K562 (cell line): ENCODE data around the gene CHTF8. TPM values are rescaled to one million over a fixed set of nuclear protein-coding genes. Genes with fewer than 3 reads are reported as not detected.

ENCODE experiments used
- ATAC-seq: fragments of 200-7000 bp; cut with Tn5 transposase; 3 replicates; pipeline ENCODE4 v1.9.1; 2020; ENCODE audit warnings: moderate library complexity
- BruUV-seq: library from RNA; stranded (reverse); fragments of 400-500 nt; replicated peaks from 2 replicates; lab custom pipeline; 2021; lab: Mats Ljungman, UMichigan
- CTCF ChIA-PET: fragments of 300-600 bp; formaldehyde crosslinking; extraction: SDS; loops from one replicate; lab custom pipeline; 2021; ENCODE audit warnings: low intra/inter-chr PET ratio; lab: Yijun Ruan, JAX
- POLR2A ChIA-PET: fragments of 300-600, 350-650 bp; sonication (Branson Sonifier 250); formaldehyde crosslinking; extraction: SDS; loops from one replicate; lab custom pipeline; 2021; ENCODE audit warnings: antibody characterized with exemption, inconsistent platforms; lab: Yijun Ruan, JAX
- DNase-seq, 4 experiments: peaks; one replicate each; pipeline versions ENCODE4 v3.0.0 to v3.0.0-alpha.2; 2011 to 2018; ENCODE audit warnings: low spot score in 3 of 4, mixed read lengths in 3 of 4; ENCODE audit errors: extremely low read depth in 1 of 4
- FAIRE-seq: peaks from 2 replicates; lab custom pipeline; 2011; peaks lifted over from hg19 to GRCh38; lab: Jason Lieb, UNC
- H2AFZ ChIP-seq: 2 replicates; pipeline ENCODE4 v1.6.0; 2011; ENCODE audit warnings: low read depth, low read length, control low read depth, inconsistent platforms
- H3K27ac ChIP-seq: fragments of 200-600 bp; 3 replicates; pipeline ENCODE4 v1.8.0; 2011; ENCODE audit warnings: low read depth, mild to moderate bottlenecking, control low read depth, inconsistent platforms, low read length, moderate library complexity, mixed read lengths; ENCODE audit errors: extremely low read depth
- H3K27me3 ChIP-seq, 2 experiments: fragments of 300-600 bp in 1 of 2; 2 replicates in 1 of 2; 3 replicates in 1 of 2; pipeline versions ENCODE4 v1.6.0 to v1.8.0; 2011; ENCODE audit warnings: inconsistent platforms in 2 of 2, low read length in 2 of 2, mild to moderate bottlenecking in 1 of 2, mixed read lengths in 1 of 2, moderate library complexity in 1 of 2; ENCODE audit not compliant: control insufficient read depth in 2 of 2, insufficient read depth in 2 of 2
- H3K36me3 ChIP-seq: fragments of 300-600 bp; 3 replicates; pipeline ENCODE4 v1.8.0; 2011; ENCODE audit warnings: mild to moderate bottlenecking, low read length, inconsistent platforms; ENCODE audit not compliant: control insufficient read depth, insufficient read depth
- H3K4me1 ChIP-seq, 2 experiments: fragments of 200-600 bp in 1 of 2; replicated peaks in 1 of 2; 2 replicates in 1 of 2; 3 replicates in 1 of 2; pipeline versions ENCODE4 v1.5.1 to v1.8.0; 2011; ENCODE audit warnings: inconsistent platforms in 2 of 2, low read length in 2 of 2, mild to moderate bottlenecking in 1 of 2, mixed read lengths in 1 of 2, moderate library complexity in 1 of 2; ENCODE audit not compliant: control insufficient read depth in 2 of 2, insufficient read depth in 2 of 2
- H3K4me2 ChIP-seq: 2 replicates; pipeline ENCODE4 v1.6.1; 2011; ENCODE audit warnings: low read length, control low read depth, inconsistent platforms, mixed read lengths; ENCODE audit not compliant: insufficient read depth
- H3K4me3 ChIP-seq: fragments of 200-600 bp; sonication (generic), shearing (Covaris generic); 2 replicates; pipeline ENCODE4 v1.5.1; 2016; ENCODE audit warnings: control low read depth, inconsistent platforms
- H3K79me2 ChIP-seq: fragments of 200-600 bp; 3 replicates; pipeline ENCODE4 v1.8.0; 2011; ENCODE audit warnings: low read length, inconsistent platforms; ENCODE audit not compliant: control insufficient read depth, insufficient read depth
- H3K9ac ChIP-seq, 2 experiments: 2 replicates each; pipeline versions ENCODE4 v1.6.0 to v1.6.1; 2011; ENCODE audit warnings: low read depth in 2 of 2, low read length in 2 of 2, control low read depth in 1 of 2, inconsistent platforms in 1 of 2, mild to moderate bottlenecking in 1 of 2, mixed read lengths in 1 of 2; ENCODE audit not compliant: insufficient read depth in 1 of 2
- H3K9me1 ChIP-seq: one replicate; pipeline ENCODE4 v1.6.0; 2011; ENCODE audit warnings: inconsistent platforms, mild to moderate bottlenecking, low read length, moderate library complexity; ENCODE audit not compliant: control insufficient read depth, insufficient read depth
- H3K9me3 ChIP-seq: replicated peaks from 2 replicates; pipeline ENCODE4 v1.5.1; 2011; ENCODE audit warnings: low read depth, low read length, inconsistent platforms; ENCODE audit not compliant: control insufficient read depth, insufficient read depth
- H4K20me1 ChIP-seq: replicated peaks from 2 replicates; pipeline ENCODE4 v1.6.1; 2011; ENCODE audit warnings: low read length, inconsistent platforms, mixed read lengths; ENCODE audit not compliant: control insufficient read depth, insufficient read depth
- BMI1 ChIP-seq: fragments of 150-350 bp; IDR thresholded peaks from 2 replicates; pipeline ENCODE4 v1.6.1; 2014; ENCODE audit warnings: low read length
- E2F4 ChIP-seq: sonication (generic); formaldehyde crosslinking; IDR thresholded peaks from 2 replicates; pipeline ENCODE4 v1.8.0; 2022; ENCODE audit warnings: mild to moderate bottlenecking, low read depth, missing genetic modification reagents
- GABPB1 ChIP-seq: sonication (generic); formaldehyde crosslinking; IDR thresholded peaks from 2 replicates; pipeline ENCODE4 v1.8.0; 2022; ENCODE audit warnings: mild to moderate bottlenecking, missing genetic modification reagents
- HEY1 ChIP-seq: fragments of 250-450 bp; sonication (Bioruptor Pico); IDR thresholded peaks from 2 replicates; pipeline ENCODE4 v1.5.0; 2020; ENCODE audit warnings: mild to moderate bottlenecking, moderate library complexity, borderline replicate concordance
- HIVEP1 ChIP-seq: fragments of 250-450 bp; sonication (Bioruptor Pico); IDR thresholded peaks from 2 replicates; pipeline ENCODE4 v1.4.0; 2020; ENCODE audit warnings: mild to moderate bottlenecking
- HOXB6 ChIP-seq: fragments of 250-450 bp; sonication (Bioruptor Pico); IDR thresholded peaks from 2 replicates; pipeline ENCODE4 v1.5.1; 2022; ENCODE audit warnings: mild to moderate bottlenecking, borderline replicate concordance
- SIX5 ChIP-seq, 2 experiments: IDR thresholded peaks; 2 replicates each; pipeline ENCODE4 v1.6.1; 2011; ENCODE audit warnings: low read length in 2 of 2, borderline replicate concordance in 1 of 2, low read depth in 1 of 2, mild to moderate bottlenecking in 1 of 2, moderate library complexity in 1 of 2; ENCODE audit not compliant: insufficient read depth in 1 of 2
- TCF7 ChIP-seq: sonication (generic); IDR thresholded peaks from 2 replicates; pipeline ENCODE4 v1.6.1; 2016; ENCODE audit warnings: antibody characterized with exemption, borderline replicate concordance
- ZNF277 ChIP-seq: fragments of 250-450 bp; sonication (Bioruptor Pico); IDR thresholded peaks from 2 replicates; pipeline ENCODE4 v1.8.0; 2022; ENCODE audit warnings: inconsistent platforms, mild to moderate bottlenecking, moderate library complexity, borderline replicate concordance
- WGBS: fragments of 100-300 bp; shearing (Covaris generic); methylation state at CpG from one replicate; pipeline ENCODE4 v1.1.6; 2016; ENCODE audit warnings: low coverage, mixed read lengths; ENCODE audit not compliant: insufficient coverage; ENCODE audit errors: missing lambda C conversion rate; 5-methylcytosine and 5-hydroxymethylcytosine counted together
- in situ Hi-C: fragments of 300-500 bp; cut with MboI; formaldehyde crosslinking; loops from 4 replicates; pipeline ENCODE4 v1.15.0; 2018; ENCODE audit warnings: inconsistent platforms, mixed read lengths
- intact Hi-C: fragments of 100-400 bp; cut with micrococcal nuclease; formaldehyde crosslinking; loops from 2 replicates; pipeline ENCODE4 v1.14.2; 2022
- polyA plus RNA-seq, 8 experiments: library from polyadenylated mRNA; depleted of rRNA in 4 of 8; stranded (reverse) in 5 of 8; unstranded in 3 of 8; fragments of >200 nt; fragmentation: Nextera tagmentation in 2 of 8; fragmentation: Illumina TruSeq in 1 of 8; extraction: Ambion mirVana in 2 of 8; extraction: Trizol in 1 of 8; gene quantifications; 2 replicates each; pipeline versions ENCODE4 v1.2.1 to v1.2.3, GENCODE V29; 2011 to 2014; ENCODE audit warnings: inconsistent platforms in 1 of 8, missing spikeins in 1 of 8
- total RNA-seq, 7 experiments: library from RNA; depleted of rRNA in 6 of 7; stranded (reverse); fragments of >200 nt in 6 of 7; fragmentation: Illumina TruSeq in 2 of 7; extraction: Trizol in 2 of 7; gene quantifications; 2 replicates each; pipeline versions ENCODE4 v1.2.1 to v1.2.3, GENCODE V29; 2011 to 2021; ENCODE audit warnings: low replicate concordance in 1 of 7
- TF ChIP-seq, protein P1 (sequence below): fragments of 450-650 bp; IDR thresholded peaks from 2 replicates; pipeline ENCODE4 v1.6.1; 2016; ENCODE audit warnings: borderline replicate concordance

CHTF8 gene
- total and polyA plus RNA-seq, 9 of the 15 experiments (the other 6 are each of a cell fraction or from before 2014, with no cell fraction given): 20.2 to 199 (median 108) TPM

GRCh38 chr16:69100071-69100691, 32.2 kb downstream of the CHTF8 start:
- Histone ChIP-seq H3K4me3 (no peak overlapping the region), H3K9ac (no peak overlapping the region), H2AFZ (no peak overlapping the region), H3K79me2 (no peaks in the 10 kb centered on the region), H3K27ac (no peak overlapping the region), H3K9me1 (no peaks in the 10 kb centered on the region), H3K9me3 (no peaks in the 10 kb centered on the region), H3K36me3 (no peaks in the 10 kb centered on the region), H4K20me1 (no peaks in the 10 kb centered on the region), H3K4me2 (no peak overlapping the region), H3K4me1 (no peaks in the 10 kb centered on the region), H3K27me3 (peaks cover 7 to 30% of the 10 kb centered on the region in 2 experiments; a peak in 3 of 5 replicates)
- ATAC-seq (no peak), DNase-seq (no peak), FAIRE-seq (no peak)
- WGBS: 20% methylated on average over 11 of the region's 11 CpGs
- in situ Hi-C loops (no loop called here), intact Hi-C loops (no loop called here)
- ChIA-PET POLR2A (interaction anchor here (1.0 to 2.5 kb wide), 3 partner anchors 9 to 257 kb away, joined by 3 to 11 read pairs (median 4); partner anchors contain the start of gene TANGO6), CTCF (no interaction called here)
- no TSS peak for BruUV-seq
- TF ChIP-seq E2F4 (CRISPR knock-in tag) (no peak), SIX5 (IDR thresholded peaks at IDR 0.05; ENCODE audit: borderline replicate concordance in 1 of 2, insufficient read depth in 1 of 2, low read depth in 1 of 2, low read length in 2 of 2) (no peak), BMI1 (no peak), TCF7 (no peak), HEY1 (CRISPR knock-in tag) (no peak), ZNF277 (CRISPR knock-in tag) (no peak), HOXB6 (no peak), HIVEP1 (CRISPR knock-in tag) (no peak), GABPB1 (CRISPR knock-in tag) (no peak)
- TF ChIP-seq, protein P1, sequence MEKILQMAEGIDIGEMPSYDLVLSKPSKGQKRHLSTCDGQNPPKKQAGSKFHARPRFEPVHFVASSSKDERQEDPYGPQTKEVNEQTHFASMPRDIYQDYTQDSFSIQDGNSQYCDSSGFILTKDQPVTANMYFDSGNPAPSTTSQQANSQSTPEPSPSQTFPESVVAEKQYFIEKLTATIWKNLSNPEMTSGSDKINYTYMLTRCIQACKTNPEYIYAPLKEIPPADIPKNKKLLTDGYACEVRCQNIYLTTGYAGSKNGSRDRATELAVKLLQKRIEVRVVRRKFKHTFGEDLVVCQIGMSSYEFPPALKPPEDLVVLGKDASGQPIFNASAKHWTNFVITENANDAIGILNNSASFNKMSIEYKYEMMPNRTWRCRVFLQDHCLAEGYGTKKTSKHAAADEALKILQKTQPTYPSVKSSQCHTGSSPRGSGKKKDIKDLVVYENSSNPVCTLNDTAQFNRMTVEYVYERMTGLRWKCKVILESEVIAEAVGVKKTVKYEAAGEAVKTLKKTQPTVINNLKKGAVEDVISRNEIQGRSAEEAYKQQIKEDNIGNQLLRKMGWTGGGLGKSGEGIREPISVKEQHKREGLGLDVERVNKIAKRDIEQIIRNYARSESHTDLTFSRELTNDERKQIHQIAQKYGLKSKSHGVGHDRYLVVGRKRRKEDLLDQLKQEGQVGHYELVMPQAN: no peak
